ENCODE results near the gene UGGT2.
"Not testable (repeated sequence)": the region's sequence is repeated elsewhere in the genome, so short reads cannot be mapped to it uniquely, and the experiment has no call there.

Gene UGGT2

DNA sequence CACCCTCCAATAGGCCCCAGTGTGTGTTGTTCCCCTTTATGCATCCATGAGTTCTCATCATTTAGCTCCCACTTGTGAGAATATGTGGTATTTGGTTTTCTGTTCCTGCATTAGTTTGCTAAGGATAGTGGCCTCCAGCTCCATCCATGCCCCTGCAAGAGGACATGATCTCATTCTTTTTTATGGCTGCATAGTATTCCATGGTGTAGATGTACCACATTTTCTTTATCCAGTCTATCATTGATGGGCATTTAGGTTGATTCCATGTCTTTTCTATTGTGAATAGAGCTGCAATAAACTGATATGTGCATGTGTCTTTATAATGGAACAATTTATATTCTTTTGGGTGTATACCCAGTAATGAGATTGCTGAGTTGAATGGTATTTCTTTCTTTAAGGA lies 263.9 kb downstream of the UGGT2 start:
- not testable (repeated sequence) for DNase-seq (ENCODE audit: low spot score); H3K4me3 ChIP-seq (ENCODE audit: low read length in 2 of 2); H2BK120ac ChIP-seq (ENCODE audit: low read depth, low read length); H3K27me3 ChIP-seq (ENCODE audit: control insufficient read depth in 3 of 3, insufficient read depth in 3 of 3, low read depth in 1 of 3, low read length in 3 of 3); H2BK5ac ChIP-seq (ENCODE audit: low read length); H4K8ac ChIP-seq (ENCODE audit: low read depth, low read length); H3K14ac ChIP-seq (ENCODE audit: low read length); H3K79me1 ChIP-seq (ENCODE audit: low read depth, low read length); H3K27ac ChIP-seq (replicated peaks; ENCODE audit: low read length); H2AK5ac ChIP-seq (ENCODE audit: low read depth, low read length); H2BK12ac ChIP-seq (ENCODE audit: low read length); H3K23ac ChIP-seq (ENCODE audit: low read depth, low read length, poor library complexity); H3K18ac ChIP-seq (ENCODE audit: low read length); H3K4me2 ChIP-seq (ENCODE audit: insufficient read depth, low read length, poor library complexity, severe bottlenecking); H3K4me1 ChIP-seq (ENCODE audit: control insufficient read depth in 2 of 2, insufficient read depth in 1 of 2, low read depth in 1 of 2, low read length in 2 of 2); H2AFZ ChIP-seq (ENCODE audit: low read length); H4K91ac ChIP-seq (ENCODE audit: low read depth, low read length, poor library complexity); H3K4ac ChIP-seq (ENCODE audit: low read length); H2BK15ac ChIP-seq (ENCODE audit: low read length); H3K9me3 ChIP-seq (replicated peaks in 1 of 2; ENCODE audit: control insufficient read depth in 2 of 2, insufficient read depth in 1 of 2, low read depth in 1 of 2, low read length in 2 of 2); H3K9ac ChIP-seq (ENCODE audit: low read depth, low read length, poor library complexity)
- H3K36me3 ChIP-seq (replicated peaks in 1 of 2; ENCODE audit: control insufficient read depth in 2 of 2, insufficient read depth in 2 of 2, low read length in 2 of 2), result peaks cover 7 to 67% of the 10 kb centered on the region in 2 donors

DNA sequence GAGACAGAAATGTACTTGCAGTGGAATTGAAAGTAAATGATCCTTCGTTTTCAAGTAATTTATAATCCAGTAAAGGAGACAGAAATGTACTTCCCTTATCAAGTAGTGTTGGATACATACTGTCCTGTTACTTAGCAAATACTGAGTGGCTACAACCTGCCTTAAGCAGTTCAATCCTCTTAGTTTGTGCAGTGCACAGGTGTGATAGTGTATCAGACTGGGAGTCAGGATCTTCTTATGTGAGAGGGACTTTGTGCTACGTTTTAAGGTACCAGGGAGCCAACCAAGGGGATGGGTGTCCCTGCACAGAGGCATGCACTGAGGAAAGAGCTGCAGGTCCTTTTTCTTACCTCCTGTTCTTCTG lies 265.1 kb downstream of the UGGT2 start:
- Histone ChIP-seq H2BK5ac (ENCODE audit: low read length) (no peak overlapping the region), H2AFZ (ENCODE audit: low read length) (no peak overlapping the region), H3K18ac (ENCODE audit: low read length) (no peak overlapping the region), H2BK12ac (ENCODE audit: low read length) (no peak overlapping the region), H2BK15ac (ENCODE audit: low read length) (no peak overlapping the region), H3K4me3 (ENCODE audit: low read length in 2 of 2) (no peak overlapping the region), H4K91ac (ENCODE audit: low read depth, low read length, poor library complexity) (no peak overlapping the region), H3K27ac (replicated peaks; ENCODE audit: low read length) (no peak overlapping the region), H3K79me1 (ENCODE audit: low read depth, low read length) (no peaks in the 10 kb centered on the region), H2AK5ac (ENCODE audit: low read depth, low read length) (no peak overlapping the region), H3K9ac (ENCODE audit: low read depth, low read length, poor library complexity) (no peak overlapping the region), H3K4me1 (ENCODE audit: control insufficient read depth in 2 of 2, insufficient read depth in 1 of 2, low read depth in 1 of 2, low read length in 2 of 2) (no peaks in the 10 kb centered on the region), H3K36me3 (replicated peaks in 1 of 2; ENCODE audit: control insufficient read depth in 2 of 2, insufficient read depth in 2 of 2, low read length in 2 of 2) (peaks cover 6 to 58% of the 10 kb centered on the region in 2 donors), H4K8ac (ENCODE audit: low read depth, low read length) (no peak overlapping the region), H3K9me3 (replicated peaks in 1 of 2; ENCODE audit: control insufficient read depth in 2 of 2, insufficient read depth in 1 of 2, low read depth in 1 of 2, low read length in 2 of 2) (peaks cover 2 to 7% of the 10 kb centered on the region in 2 donors), H3K4me2 (ENCODE audit: insufficient read depth, low read length, poor library complexity, severe bottlenecking) (no peak overlapping the region), H3K27me3 (ENCODE audit: control insufficient read depth in 3 of 3, insufficient read depth in 3 of 3, low read depth in 1 of 3, low read length in 3 of 3) (no peaks in the 10 kb centered on the region), H2BK120ac (ENCODE audit: low read depth, low read length) (no peak overlapping the region), H3K4ac (ENCODE audit: low read length) (no peak overlapping the region), H3K23ac (ENCODE audit: low read depth, low read length, poor library complexity) (no peak overlapping the region), H3K14ac (ENCODE audit: low read length) (no peak overlapping the region)
- no CpG with 5 or more reads among the region's 2 CpGs for WGBS, 2 donors (ENCODE audit: extremely low coverage in 2 of 2, insufficient read length in 2 of 2, insufficient replicate concordance in 1 of 2)
- DNase-seq (ENCODE audit: low spot score), result no peak

DNA sequence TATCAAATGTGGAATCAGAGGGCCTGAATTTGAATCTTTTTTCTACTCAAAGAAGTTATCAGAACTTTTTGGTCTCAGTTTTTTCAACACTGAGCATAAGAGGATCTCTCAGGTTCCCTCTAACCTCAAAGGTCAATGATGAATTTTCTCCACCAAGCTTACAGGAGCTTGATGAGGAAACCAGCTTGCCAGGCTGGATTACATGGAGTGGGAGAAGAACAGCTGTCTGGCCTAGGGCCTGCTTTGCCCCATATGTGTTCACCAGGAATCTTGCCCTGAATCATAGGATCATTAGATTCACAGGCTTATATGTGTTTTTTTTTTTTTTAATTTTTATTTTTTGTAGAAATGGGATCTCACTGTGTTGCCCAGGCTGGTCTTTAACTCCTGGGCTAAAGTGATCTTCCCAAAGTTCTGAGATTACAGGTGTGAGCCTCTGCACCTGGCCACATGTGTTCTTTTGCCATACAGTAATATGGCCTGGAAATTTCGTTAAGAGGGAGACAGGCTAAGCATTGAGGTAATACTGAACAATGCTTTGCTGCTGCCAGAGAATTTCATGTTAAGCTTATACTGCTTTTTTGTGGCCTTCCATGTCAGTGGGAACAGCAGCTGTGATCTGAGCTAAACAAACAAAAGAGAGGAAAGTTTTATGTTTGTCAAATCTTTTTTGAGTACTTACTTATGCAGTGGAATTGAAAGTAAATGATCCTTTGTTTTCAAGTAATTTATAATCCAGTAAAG lies 265.7 kb downstream of the UGGT2 start:
- H3K18ac ChIP-seq (ENCODE audit: low read length), result no peak overlapping the region
- DNase-seq (ENCODE audit: low spot score), result no peak
- H3K14ac ChIP-seq (ENCODE audit: low read length), result no peak overlapping the region
- no peak overlapping the region for H2BK120ac ChIP-seq (ENCODE audit: low read depth, low read length)
- H2BK12ac ChIP-seq (ENCODE audit: low read length), result no peak overlapping the region
- H3K23ac ChIP-seq (ENCODE audit: low read depth, low read length, poor library complexity), result no peak overlapping the region
- H3K9me3 ChIP-seq (replicated peaks in 1 of 2; ENCODE audit: control insufficient read depth in 2 of 2, insufficient read depth in 1 of 2, low read depth in 1 of 2, low read length in 2 of 2), result peaks cover 2 to 7% of the 10 kb centered on the region in 2 donors
- H2AFZ ChIP-seq (ENCODE audit: low read length), result no peak overlapping the region
- H3K9ac ChIP-seq (ENCODE audit: low read depth, low read length, poor library complexity), result no peak overlapping the region
- no peaks in the 10 kb centered on the region for H3K27me3 ChIP-seq (ENCODE audit: control insufficient read depth in 3 of 3, insufficient read depth in 3 of 3, low read depth in 1 of 3, low read length in 3 of 3)
- H2AK5ac ChIP-seq (ENCODE audit: low read depth, low read length), result no peak overlapping the region
- no peak overlapping the region for H2BK15ac ChIP-seq (ENCODE audit: low read length)
- no peak overlapping the region for H4K91ac ChIP-seq (ENCODE audit: low read depth, low read length, poor library complexity)
- H4K8ac ChIP-seq (ENCODE audit: low read depth, low read length), result no peak overlapping the region
- H3K27ac ChIP-seq (replicated peaks; ENCODE audit: low read length), result no peak overlapping the region
- H3K4me2 ChIP-seq (ENCODE audit: insufficient read depth, low read length, poor library complexity, severe bottlenecking), result no peak overlapping the region
- no peak overlapping the region for H3K4ac ChIP-seq (ENCODE audit: low read length)
- no peak overlapping the region for H2BK5ac ChIP-seq (ENCODE audit: low read length)
- no peaks in the 10 kb centered on the region for H3K79me1 ChIP-seq (ENCODE audit: low read depth, low read length)
- H3K36me3 ChIP-seq (replicated peaks in 1 of 2; ENCODE audit: control insufficient read depth in 2 of 2, insufficient read depth in 2 of 2, low read length in 2 of 2), result peaks cover 5 to 53% of the 10 kb centered on the region in 2 donors
- WGBS, 2 donors (ENCODE audit: extremely low coverage in 2 of 2, insufficient read length in 2 of 2, insufficient replicate concordance in 1 of 2), result no CpG with 5 or more reads among the region's 1 CpG
- no peak overlapping the region for H3K4me3 ChIP-seq (ENCODE audit: low read length in 2 of 2)
- H3K4me1 ChIP-seq (ENCODE audit: control insufficient read depth in 2 of 2, insufficient read depth in 1 of 2, low read depth in 1 of 2, low read length in 2 of 2), result no peaks in the 10 kb centered on the region

DNA sequence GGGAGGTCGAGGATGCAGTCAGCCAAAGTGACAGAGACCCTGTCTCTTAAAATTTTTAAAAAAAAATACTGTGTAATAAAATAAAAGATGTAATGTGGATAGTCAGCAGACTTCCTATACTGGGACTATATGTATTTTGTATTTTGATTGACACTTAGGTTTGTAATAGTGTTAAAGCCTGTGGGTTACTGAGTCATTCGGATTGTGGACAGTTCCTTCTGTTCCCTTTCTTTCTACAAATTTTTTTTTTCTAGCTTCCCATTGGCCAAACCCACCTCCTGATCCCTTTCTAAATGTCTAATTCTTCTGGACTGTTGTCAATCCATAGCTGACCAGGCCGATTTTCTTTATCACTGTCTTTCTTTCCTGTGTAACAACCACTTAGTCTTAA lies 268.3 kb downstream of the UGGT2 start:
- Histone ChIP-seq H3K4me1 (ENCODE audit: control insufficient read depth in 2 of 2, insufficient read depth in 1 of 2, low read depth in 1 of 2, low read length in 2 of 2) (no peaks in the 10 kb centered on the region), H3K36me3 (replicated peaks in 1 of 2; ENCODE audit: control insufficient read depth in 2 of 2, insufficient read depth in 2 of 2, low read length in 2 of 2) (peaks cover 1 to 29% of the 10 kb centered on the region in 2 donors), H4K91ac (ENCODE audit: low read depth, low read length, poor library complexity) (no peak overlapping the region), H3K4ac (ENCODE audit: low read length) (no peak overlapping the region), H3K9ac (ENCODE audit: low read depth, low read length, poor library complexity) (no peak overlapping the region), H3K9me3 (replicated peaks in 1 of 2; ENCODE audit: control insufficient read depth in 2 of 2, insufficient read depth in 1 of 2, low read depth in 1 of 2, low read length in 2 of 2) (peaks cover 0 to 7% of the 10 kb centered on the region in 2 donors), H3K23ac (ENCODE audit: low read depth, low read length, poor library complexity) (no peak overlapping the region), H2AFZ (ENCODE audit: low read length) (no peak overlapping the region), H2BK5ac (ENCODE audit: low read length) (no peak overlapping the region), H3K79me1 (ENCODE audit: low read depth, low read length) (no peaks in the 10 kb centered on the region), H4K8ac (ENCODE audit: low read depth, low read length) (no peak overlapping the region), H3K18ac (ENCODE audit: low read length) (no peak overlapping the region), H3K27me3 (ENCODE audit: control insufficient read depth in 3 of 3, insufficient read depth in 3 of 3, low read depth in 1 of 3, low read length in 3 of 3) (no peaks in the 10 kb centered on the region), H3K14ac (ENCODE audit: low read length) (no peak overlapping the region), H2BK120ac (ENCODE audit: low read depth, low read length) (no peak overlapping the region), H2BK15ac (ENCODE audit: low read length) (no peak overlapping the region), H3K4me2 (ENCODE audit: insufficient read depth, low read length, poor library complexity, severe bottlenecking) (no peak overlapping the region), H3K27ac (replicated peaks; ENCODE audit: low read length) (no peak overlapping the region), H2AK5ac (ENCODE audit: low read depth, low read length) (no peak overlapping the region), H3K4me3 (ENCODE audit: low read length in 2 of 2) (no peak overlapping the region), H2BK12ac (ENCODE audit: low read length) (no peak overlapping the region)
- no CpG with 5 or more reads among the region's 3 CpGs for WGBS, 2 donors (ENCODE audit: extremely low coverage in 2 of 2, insufficient read length in 2 of 2, insufficient replicate concordance in 1 of 2)
- no peak for DNase-seq (ENCODE audit: low spot score)

Measured in neuronal stem cell (in vitro differentiated cells).